HepG2 (cell line): ENCODE measurements around the gene ABCC5. TPM values are rescaled to one million over a fixed set of nuclear protein-coding genes. Genes with fewer than 3 reads are reported as not detected.

Source experiments
- CAMTA2 ChIP-seq: sonication (generic); formaldehyde crosslinking; IDR thresholded peaks from 2 replicates; pipeline ENCODE4 v1.4.0; 2020; ENCODE audit warnings: mild to moderate bottlenecking, missing genetic modification reagents, borderline replicate concordance
- DR1 ChIP-seq: sonication (generic); formaldehyde crosslinking; IDR thresholded peaks from 2 replicates; pipeline ENCODE4 v1.8.0; 2021; ENCODE audit warnings: mild to moderate bottlenecking, missing genetic modification reagents, inconsistent platforms
- IKZF4 ChIP-seq: sonication (generic); formaldehyde crosslinking; IDR thresholded peaks from 2 replicates; pipeline ENCODE4 v1.5.1; 2020; ENCODE audit warnings: borderline replicate concordance, mild to moderate bottlenecking, low read depth, missing genetic modification reagents; ENCODE audit errors: not compliant biosample characterization
- IKZF5 ChIP-seq: IDR thresholded peaks from 2 replicates; pipeline ENCODE4 v1.6.1; 2018; ENCODE audit warnings: missing genetic modification reagents, mild to moderate bottlenecking, missing compliant biosample characterization
- NFAT5 ChIP-seq: sonication (generic); formaldehyde crosslinking; IDR thresholded peaks from 2 replicates; pipeline ENCODE4 v1.4.0; 2020; ENCODE audit warnings: missing genetic modification reagents
- RNF2 ChIP-seq: fragments of 450-650 bp; conservative IDR thresholded peaks from 2 replicates; pipeline ENCODE4 v1.6.1; 2016; ENCODE audit warnings: low read depth
- SKI ChIP-seq: fragments of 450-650 bp; IDR thresholded peaks from one replicate; pipeline ENCODE4 v1.6.1; 2018; ENCODE audit warnings: mild to moderate bottlenecking; ENCODE audit not compliant: partially characterized antibody
- STAT5B ChIP-seq: sonication (generic); formaldehyde crosslinking; IDR thresholded peaks from 2 replicates; pipeline ENCODE4 v1.4.0; 2020; ENCODE audit warnings: missing genetic modification reagents
- XRCC5 ChIP-seq: fragments of 200-400 bp; formaldehyde crosslinking; optimal IDR thresholded peaks from 2 replicates; pipeline ENCODE3; 2017; ENCODE audit warnings: mild to moderate bottlenecking, low read length
- ZFP36L2 ChIP-seq: sonication (generic); formaldehyde crosslinking; IDR thresholded peaks from 2 replicates; pipeline ENCODE4 v1.4.0; 2020; ENCODE audit warnings: missing genetic modification reagents
- ZFP82 ChIP-seq: sonication (generic); formaldehyde crosslinking; IDR thresholded peaks from 2 replicates; pipeline ENCODE4 v1.5.1; 2020; ENCODE audit warnings: mild to moderate bottlenecking, missing genetic modification reagents, borderline replicate concordance
- ZNF101 ChIP-seq: sonication (generic); formaldehyde crosslinking; IDR thresholded peaks from 2 replicates; pipeline ENCODE4 v1.4.0; 2020; ENCODE audit warnings: mild to moderate bottlenecking, low read depth, missing genetic modification reagents, borderline replicate concordance
- ZNF264 ChIP-seq: sonication (generic); formaldehyde crosslinking; IDR thresholded peaks from 2 replicates; pipeline ENCODE4 v1.4.0; 2020; ENCODE audit warnings: missing genetic modification reagents
- ZNF280B ChIP-seq: sonication (generic); formaldehyde crosslinking; IDR thresholded peaks from 2 replicates; pipeline ENCODE4 v1.5.0; 2020; ENCODE audit warnings: missing genetic modification reagents, mild to moderate bottlenecking, borderline replicate concordance
- ZNF282 ChIP-seq: fragments of 450-650 bp; IDR thresholded peaks from 2 replicates; pipeline ENCODE4 v1.6.1; 2018; ENCODE audit not compliant: partially characterized antibody
- ZNF30 ChIP-seq: sonication (generic); formaldehyde crosslinking; IDR thresholded peaks from 2 replicates; pipeline ENCODE4 v1.5.0; 2020; ENCODE audit warnings: mild to moderate bottlenecking, missing genetic modification reagents
- ZNF589 ChIP-seq: sonication (generic); formaldehyde crosslinking; conservative IDR thresholded peaks from 2 replicates; pipeline ENCODE4 v1.8.0; 2022; ENCODE audit warnings: mild to moderate bottlenecking, moderate library complexity, missing genetic modification reagents
- ZNF740 ChIP-seq: sonication (generic); formaldehyde crosslinking; IDR thresholded peaks from 2 replicates; pipeline ENCODE4 v1.4.0; 2020; ENCODE audit warnings: missing genetic modification reagents
- ZNF761 ChIP-seq: sonication (generic); formaldehyde crosslinking; conservative IDR thresholded peaks from 2 replicates; pipeline ENCODE4 v1.4.0; 2020; ENCODE audit warnings: mild to moderate bottlenecking, missing genetic modification reagents
- polyA plus RNA-seq, 8 experiments: library from polyadenylated mRNA; depleted of rRNA in 3 of 8; stranded (reverse) in 7 of 8; unstranded in 1 of 8; fragments of >200 nt; fragmentation: Illumina TruSeq in 4 of 8; extraction: Trizol in 4 of 8; gene quantifications; 2 replicates each; pipeline versions ENCODE4 v1.2.1 to v1.2.3, GENCODE V29; 2011 to 2016; ENCODE audit warnings: low read depth in 4 of 8, missing spikeins in 1 of 8, mixed read lengths in 1 of 8; ENCODE audit not compliant: insufficient read depth in 1 of 8
- total RNA-seq, 5 experiments: library from RNA; depleted of rRNA; stranded (reverse); fragments of >200 nt; fragmentation: Illumina TruSeq; extraction: Trizol; gene quantifications; 2 replicates each; pipeline ENCODE4 v1.2.3, GENCODE V29; 2016; ENCODE audit warnings: low read depth in 1 of 5

Gene ABCC5
- total and polyA plus RNA-seq, 2 of the 13 experiments (the other 11 are each of a cell fraction or from before 2014, with no cell fraction given), result 12.5 to 12.7 TPM

- TF ChIP-seq ZNF280B (CRISPR knock-in tag), result peak; percentile 80
- no peak; the same call in 1 of the 2 replicates for TF ChIP-seq ZFP82 (CRISPR knock-in tag)
- no peak for TF ChIP-seq ZNF264 (CRISPR knock-in tag)
- TF ChIP-seq NFAT5 (CRISPR knock-in tag), result no peak
- TF ChIP-seq STAT5B (CRISPR knock-in tag), result no peak
- TF ChIP-seq RNF2, result peak; percentile 56; the same call in 1 of the 2 replicates
- no peak for TF ChIP-seq ZNF282
- TF ChIP-seq IKZF4 (CRISPR knock-in tag), result no peak
- no peak for TF ChIP-seq ZFP36L2
- TF ChIP-seq ZNF740 (CRISPR knock-in tag), result 0 out of 2 replicates have a peak, but pooled peaks have one; percentile 5
- no peak for TF ChIP-seq ZNF101 (CRISPR knock-in tag)
- 0 out of 2 replicates have a peak, but pooled peaks have one; percentile 33 for TF ChIP-seq IKZF5 (CRISPR knock-in tag)
- TF ChIP-seq XRCC5, result peak; percentile 35
- TF ChIP-seq CAMTA2 (CRISPR knock-in tag), result peak; percentile 83; the same call in 1 of the 2 replicates
- no peak for TF ChIP-seq ZNF589 (CRISPR knock-in tag)
- no peak for TF ChIP-seq ZNF30
- peak; percentile 83; the same call in 1 of the 2 replicates for TF ChIP-seq DR1
- no peak for TF ChIP-seq SKI
- peak; percentile 74 for TF ChIP-seq ZNF761 (CRISPR knock-in tag)
Measured at GRCh38 chr3:184017672-184018423, at the start of gene ABCC5 (continued).
